IMR-90 (cell line): ENCODE results near the gene SSR1. TPM values are rescaled to one million over a fixed set of nuclear protein-coding genes. Genes with fewer than 3 reads are reported as not detected.

Source experiments
- ATAC-seq: fragments of 200-7000 bp; cut with Tn5 transposase; 2 replicates; pipeline ENCODE4 v1.9.1; 2020; ENCODE audit warnings: low read depth, mild to moderate bottlenecking, moderate library complexity
- BruUV-seq: library from RNA; stranded (reverse); fragments of 400-500 nt; replicated peaks from 2 replicates; lab custom pipeline; 2021; lab: Mats Ljungman, UMichigan
- CTCF ChIA-PET: fragments of 300-600 bp; formaldehyde crosslinking; extraction: SDS; loops from one replicate; lab custom pipeline; 2021; ENCODE audit warnings: antibody characterized with exemption; lab: Yijun Ruan, JAX
- POLR2A ChIA-PET: fragments of 300-600 bp; sonication (Branson Sonifier 250); formaldehyde crosslinking; loops from one replicate; lab custom pipeline; 2022; ENCODE audit warnings: antibody characterized with exemption; ENCODE audit not compliant: unreplicated experiment; lab: Charles Lee
- DNase-seq: peaks from one replicate; pipeline ENCODE4 v3.0.0; 2013
- H2AFZ ChIP-seq: replicated peaks from 2 replicates; pipeline ENCODE3; 2013; ENCODE audit warnings: low read length, mild to moderate bottlenecking; ENCODE audit not compliant: poor library complexity
- H2AK5ac ChIP-seq: 2 replicates; pipeline ENCODE4 v1.6.1; 2013; ENCODE audit warnings: low read depth, low read length, inconsistent platforms
- H2AK9ac ChIP-seq: replicated peaks from 2 replicates; pipeline ENCODE3; 2013; ENCODE audit warnings: mild to moderate bottlenecking, low read depth, low read length, moderate library complexity; ENCODE audit not compliant: poor library complexity
- H2BK120ac ChIP-seq: 2 replicates; pipeline ENCODE4 v1.6.1; 2013; ENCODE audit warnings: low read depth, low read length, inconsistent platforms
- H2BK15ac ChIP-seq: 3 replicates; pipeline ENCODE4 v1.6.1; 2013; ENCODE audit warnings: low read depth, low read length, inconsistent platforms
- H2BK20ac ChIP-seq: 2 replicates; pipeline ENCODE4 v1.6.1; 2013; ENCODE audit warnings: low read depth, mild to moderate bottlenecking, inconsistent platforms, low read length, moderate library complexity
- H2BK5ac ChIP-seq: 2 replicates; pipeline ENCODE4 v1.6.1; 2013; ENCODE audit warnings: mild to moderate bottlenecking, low read depth, low read length, inconsistent platforms; ENCODE audit not compliant: poor library complexity, severe bottlenecking
- H3K14ac ChIP-seq: replicated peaks from 2 replicates; pipeline ENCODE4 v1.6.1; 2013; ENCODE audit warnings: low read depth, low read length, inconsistent platforms
- H3K18ac ChIP-seq: 2 replicates; pipeline ENCODE4 v1.6.1; 2013; ENCODE audit warnings: low read depth, low read length, control low read depth
- H3K23ac ChIP-seq: 2 replicates; pipeline ENCODE4 v1.6.1; 2013; ENCODE audit warnings: low read depth, low read length, inconsistent platforms
- H3K27ac ChIP-seq: 2 replicates; pipeline ENCODE4 v1.5.1; 2013; ENCODE audit warnings: mild to moderate bottlenecking, control low read depth, low read length; ENCODE audit not compliant: insufficient read depth
- H3K27me3 ChIP-seq: 2 replicates; pipeline ENCODE4 v1.6.1; 2013; ENCODE audit warnings: low read length; ENCODE audit not compliant: control insufficient read depth, insufficient read depth
- H3K36me3 ChIP-seq: 2 replicates; pipeline ENCODE4 v1.6.1; 2013; ENCODE audit warnings: low read length, mixed read lengths; ENCODE audit not compliant: control insufficient read depth, insufficient read depth
- H3K4ac ChIP-seq: 2 replicates; pipeline ENCODE4 v1.6.1; 2013; ENCODE audit warnings: low read depth, low read length, inconsistent platforms
- H3K4me1 ChIP-seq: 2 replicates; pipeline ENCODE4 v1.6.1; 2013; ENCODE audit warnings: low read length, mixed read lengths; ENCODE audit not compliant: control insufficient read depth, insufficient read depth
- H3K4me2 ChIP-seq: 2 replicates; pipeline ENCODE4 v1.6.1; 2013; ENCODE audit warnings: low read depth, mild to moderate bottlenecking, control low read depth, low read length, moderate library complexity
- H3K4me3 ChIP-seq: 2 replicates; pipeline ENCODE4 v1.5.1; 2013; ENCODE audit warnings: low read depth, mild to moderate bottlenecking, control low read depth, low read length, moderate library complexity; ENCODE audit not compliant: insufficient read depth
- H3K56ac ChIP-seq: 2 replicates; pipeline ENCODE4 v1.6.1; 2013; ENCODE audit warnings: low read length, inconsistent platforms; ENCODE audit not compliant: insufficient read depth; ENCODE audit errors: extremely low read depth
- H3K79me1 ChIP-seq, 2 experiments: 2 replicates each; pipeline ENCODE4 v1.6.1; 2013; ENCODE audit warnings: low read length in 2 of 2, inconsistent platforms in 1 of 2, low read depth in 1 of 2
- H3K9ac ChIP-seq: 2 replicates; pipeline ENCODE4 v1.6.1; 2013; ENCODE audit warnings: low read depth, low read length, control low read depth
- H3K9me1 ChIP-seq: 2 replicates; pipeline ENCODE4 v1.6.1; 2013; ENCODE audit warnings: low read length, inconsistent platforms; ENCODE audit not compliant: insufficient read depth
- H3K9me3 ChIP-seq: 2 replicates; pipeline ENCODE4 v1.6.1; 2013; ENCODE audit warnings: low read length; ENCODE audit not compliant: control insufficient read depth, insufficient read depth
- H4K20me1 ChIP-seq: 2 replicates; pipeline ENCODE4 v1.6.1; 2013; ENCODE audit warnings: low read length, inconsistent platforms; ENCODE audit not compliant: insufficient read depth
- H4K5ac ChIP-seq: 2 replicates; pipeline ENCODE4 v1.6.1; 2013; ENCODE audit warnings: mild to moderate bottlenecking, low read depth, low read length, control low read depth
- H4K8ac ChIP-seq, 2 experiments: 2 replicates each; pipeline ENCODE4 v1.6.1; 2013; ENCODE audit warnings: low read depth in 2 of 2, low read length in 2 of 2, control low read depth in 1 of 2, inconsistent platforms in 1 of 2
- H4K91ac ChIP-seq: 2 replicates; pipeline ENCODE4 v1.6.1; 2013; ENCODE audit warnings: low read depth, low read length, inconsistent platforms; ENCODE audit not compliant: insufficient read depth
- CEBPB ChIP-seq: IDR thresholded peaks from 2 replicates; pipeline ENCODE4 v1.6.1; 2012; ENCODE audit warnings: low read depth, low read length, improper control_type of control experiment
- MAZ ChIP-seq: IDR thresholded peaks from 2 replicates; pipeline ENCODE4 v1.6.1; 2012; ENCODE audit warnings: low read depth, mild to moderate bottlenecking, low read length, improper control_type of control experiment, moderate library complexity, borderline replicate concordance
- MXI1 ChIP-seq: IDR thresholded peaks from 2 replicates; pipeline ENCODE4 v1.6.1; 2012; ENCODE audit warnings: low read depth, mild to moderate bottlenecking, low read length, moderate library complexity, borderline replicate concordance
- RAD21 ChIP-seq: IDR thresholded peaks from 2 replicates; pipeline ENCODE4 v1.6.1; 2012; ENCODE audit warnings: low read length, improper control_type of control experiment
- WGBS, 2 experiments: methylation state at CpG; one replicate each; pipeline versions ENCODE4 v1.1.5 to v1.1.7; 2013; ENCODE audit warnings: missing lambda C conversion rate in 2 of 2; ENCODE audit not compliant: insufficient read length in 1 of 2; ENCODE audit errors: extremely low coverage in 2 of 2; 5-methylcytosine and 5-hydroxymethylcytosine counted together
- dilution Hi-C: fragments of 300-500 bp; cut with HindIII; formaldehyde crosslinking; loops from one replicate; pipeline ENCODE4 v1.14.3; 2018; ENCODE audit warnings: low sequenced_read_pairs; ENCODE audit not compliant: unreplicated experiment
- in situ Hi-C: fragments of 300-500 bp; cut with MboI; formaldehyde crosslinking; loops from 3 replicates; pipeline ENCODE4 v1.14.3; 2019; ENCODE audit warnings: low sequenced_read_pairs, inconsistent platforms, mixed read lengths
- intact Hi-C: fragments of 100-400 bp; cut with micrococcal nuclease; formaldehyde crosslinking; loops from 2 replicates; pipeline ENCODE4 v1.10.0; 2022
- polyA plus RNA-seq, 3 experiments: library from polyadenylated mRNA; depleted of rRNA; stranded (reverse); fragments of >200 nt; gene quantifications; 2 replicates each; pipeline ENCODE4 v1.2.3, GENCODE V29; 2012; ENCODE audit warnings: low replicate concordance in 1 of 3
- total RNA-seq: library from RNA; depleted of rRNA; stranded (reverse); fragments of >200 nt; gene quantifications from 2 replicates; pipeline ENCODE4 v1.2.3, GENCODE V29; 2012

Gene SSR1
- total and polyA plus RNA-seq, 2 of the 4 experiments (the other 2 are of a cell fraction) = 110 to 120 TPM

- no peak overlapping the region for H3K27ac ChIP-seq
- peaks cover 5% of the 10 kb centered on the region for H3K9me3 ChIP-seq
- POLR2A ChIA-PET = no interaction called here
- no peak overlapping the region for H3K14ac ChIP-seq
- H2AK5ac ChIP-seq = no peak overlapping the region
- ATAC-seq = no peak
- H3K36me3 ChIP-seq = peaks cover 31% of the 10 kb centered on the region
- in situ Hi-C loops (no loop called here), intact Hi-C loops (no loop called here), dilution Hi-C loops (no loop called here)
- TF ChIP-seq RAD21 (no peak), MAZ (no peak), CEBPB (no peak), MXI1 (no peak)
- H3K23ac ChIP-seq = no peak overlapping the region
- WGBS, 2 experiments = 83% methylated on average over 1 of the region's 4 CpGs; no CpG with 5 or more reads in 1 of the 2 experiments
- H3K4ac ChIP-seq = no peak overlapping the region
- no peak overlapping the region for H3K18ac ChIP-seq
- no peak overlapping the region for H3K56ac ChIP-seq
- H2BK120ac ChIP-seq = no peak overlapping the region
- 0 out of 2 replicates have a peak, but pooled peaks cover 4% of the 10 kb centered on the region for H3K9me1 ChIP-seq
- no peak for DNase-seq
- BruUV-seq = no TSS peak
- no peak overlapping the region for H2BK20ac ChIP-seq
- no peak overlapping the region for H3K4me2 ChIP-seq
- no peak overlapping the region for H2BK15ac ChIP-seq
- no peak overlapping the region for H3K9ac ChIP-seq
- H4K5ac ChIP-seq = no peak overlapping the region
- H2AFZ ChIP-seq = no peak overlapping the region
- no peak overlapping the region for H4K91ac ChIP-seq
- H3K4me3 ChIP-seq = no peak overlapping the region
- H3K79me1 ChIP-seq = peaks cover 3 to 14% of the 10 kb centered on the region in 2 experiments; a peak in 1 of 4 replicates
- H2BK5ac ChIP-seq = no peak overlapping the region
- CTCF ChIA-PET = no interaction called here
- H3K27me3 ChIP-seq = no peaks in the 10 kb centered on the region
- no peaks in the 10 kb centered on the region for H3K4me1 ChIP-seq
- no peak overlapping the region for H2AK9ac ChIP-seq
- peaks cover 9% of the 10 kb centered on the region; the same call in 1 of the 2 replicates for H4K20me1 ChIP-seq
- H4K8ac ChIP-seq = no peak overlapping the region
These were observed 60.6 kb downstream of the SSR1 start for GRCh38 chr6:7252390-7252789.
